Breast epithelium (tissue), 4 donors: ENCODE measurements around the gene RNU1-4. TPM values are rescaled to one million over a fixed set of nuclear protein-coding genes. Genes with fewer than 3 reads are reported as not detected.
"Not testable (repeated sequence)": the region's sequence is repeated elsewhere in the genome, so short reads cannot be mapped to it uniquely, and the experiment has no call there.

Experiments used
- DNase-seq, 2 donors: peaks; one replicate each; pipeline ENCODE4 v3.0.0-alpha.2; 2019; ENCODE audit warnings: low spot score in 2 of 2
- H3K27ac ChIP-seq, 2 donors: fragments of 200-600 bp; sonication (generic) in 1 of 2; one replicate each; pipeline ENCODE4 v1.5.1; 2016 to 2019; ENCODE audit warnings: mild to moderate bottlenecking in 1 of 2
- H3K27me3 ChIP-seq, 2 donors: fragments of 200-600 bp; sonication (generic) in 1 of 2; one replicate each; pipeline versions ENCODE4 v1.5.1 to v1.6.0; 2017 to 2019; ENCODE audit warnings: control low read depth in 1 of 2, mild to moderate bottlenecking in 1 of 2
- H3K36me3 ChIP-seq: fragments of 200-600 bp; one replicate; pipeline ENCODE4 v1.5.1; 2019
- H3K4me1 ChIP-seq, 2 donors: fragments of 200-600 bp; sonication (generic); one replicate each; pipeline ENCODE4 v1.5.1; 2016 to 2019; ENCODE audit warnings: control low read depth in 1 of 2
- H3K4me3 ChIP-seq, 3 donors: fragments of 200-600 bp; sonication (generic); 1 replicate in 2 of 3; 2 replicates in 1 of 3; pipeline ENCODE4 v1.5.1; 2016 to 2019; ENCODE audit warnings: mild to moderate bottlenecking in 3 of 3, moderate library complexity in 2 of 3
- H3K9me3 ChIP-seq, 2 donors: fragments of 200-600 bp; sonication (generic) in 1 of 2; one replicate each; pipeline ENCODE4 v1.5.1; 2016 to 2019; ENCODE audit warnings: control low read depth in 1 of 2
- intact Hi-C: fragments of 100-400 bp; cut with DNase I; formaldehyde crosslinking; loops from one replicate; pipeline ENCODE4 v1.15.1; 2023; ENCODE audit warnings: low total_unique reads
- total RNA-seq, 3 donors: library from RNA; depleted of rRNA; stranded (reverse); fragments of >200 nt; gene quantifications; one replicate each; pipeline ENCODE4 v1.1.0, GENCODE V29; 2016

RNU1-4 gene
- total RNA-seq, 3 donors from 2014 or later, result under 0.01 TPM

GRCh38 chr1:16759041-16759493, 18.8 kb downstream of the RNU1-4 start:
- H3K27ac ChIP-seq, H3K9me3 ChIP-seq, intact Hi-C loops, H3K4me3 ChIP-seq, H3K4me1 ChIP-seq, H3K36me3 ChIP-seq, H3K27me3 ChIP-seq: not testable (repeated sequence)
- peak in 1 of 2 donors; percentile 2 for DNase-seq

GRCh38 chr1:16759650-16760455, 19.5 kb downstream of the RNU1-4 start:
- H3K36me3 ChIP-seq, H3K27me3 ChIP-seq, H3K27ac ChIP-seq, DNase-seq, H3K4me3 ChIP-seq, H3K4me1 ChIP-seq, intact Hi-C loops, H3K9me3 ChIP-seq: not testable (repeated sequence)

DNA sequence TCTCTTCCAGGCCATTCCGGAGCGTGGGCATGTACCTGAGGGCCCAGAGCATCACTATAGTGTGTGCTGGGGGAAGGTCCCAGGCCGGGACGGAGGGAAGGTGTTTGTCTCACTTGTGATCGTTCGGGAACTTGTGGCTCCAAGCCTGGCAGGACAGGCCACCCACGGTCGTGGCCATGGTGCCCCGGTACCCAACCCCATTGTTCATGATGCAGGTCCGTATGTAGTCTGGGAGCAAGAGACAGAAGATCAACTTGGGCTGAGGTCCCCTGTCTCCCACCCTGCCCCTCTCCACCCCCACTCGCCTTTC, 20.1 kb downstream of the RNU1-4 start:
- DNase-seq, H3K9me3 ChIP-seq, H3K27me3 ChIP-seq, H3K4me1 ChIP-seq, H3K4me3 ChIP-seq, H3K27ac ChIP-seq, H3K36me3 ChIP-seq, intact Hi-C loops: not testable (repeated sequence)

DNA sequence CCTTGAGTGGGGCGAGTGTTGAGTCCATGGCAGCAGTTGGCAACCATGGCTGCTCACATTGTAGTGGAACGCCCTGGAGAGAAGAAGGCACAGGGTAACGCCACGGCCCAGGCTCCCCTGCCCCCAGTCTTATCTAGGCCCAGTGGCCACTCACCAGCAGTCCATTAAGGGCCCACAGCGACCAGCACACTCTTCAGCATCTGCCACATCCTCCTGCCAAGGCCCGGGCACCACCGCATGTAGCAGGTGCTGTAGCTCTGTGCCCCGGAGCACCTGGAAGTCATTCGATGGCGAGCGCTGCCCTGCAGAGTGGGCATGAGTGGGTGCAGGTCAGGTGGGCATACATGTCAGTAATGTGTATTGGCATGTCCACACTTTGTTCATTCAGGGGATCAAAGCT, 20.5 kb downstream of the RNU1-4 start:
- H3K4me3 ChIP-seq, DNase-seq, intact Hi-C loops, H3K27me3 ChIP-seq, H3K36me3 ChIP-seq, H3K9me3 ChIP-seq, H3K4me1 ChIP-seq, H3K27ac ChIP-seq: not testable (repeated sequence)

- H3K4me1 ChIP-seq, H3K9me3 ChIP-seq, intact Hi-C loops, H3K4me3 ChIP-seq, H3K36me3 ChIP-seq, H3K27me3 ChIP-seq: not testable (repeated sequence)
- peak in 1 of 2 donors; percentile 56 for DNase-seq
- peak overlapping the region; percentile 4 to 62 for H3K27ac ChIP-seq
Measured at GRCh38 chr1:16764248-16764819, 24.0 kb downstream of the RNU1-4 start.

- H3K27ac ChIP-seq, result peak overlapping the region; percentile 8 to 62
- intact Hi-C loops, H3K4me1 ChIP-seq, H3K36me3 ChIP-seq, H3K27me3 ChIP-seq, H3K9me3 ChIP-seq: not testable (repeated sequence)
- peak in 1 of 2 donors; percentile 73 for DNase-seq
- peak overlapping the region; percentile 17 to 44 (median 36) for H3K4me3 ChIP-seq
Measured at GRCh38 chr1:16764820-16765655, 24.7 kb downstream of the RNU1-4 start.

DNA sequence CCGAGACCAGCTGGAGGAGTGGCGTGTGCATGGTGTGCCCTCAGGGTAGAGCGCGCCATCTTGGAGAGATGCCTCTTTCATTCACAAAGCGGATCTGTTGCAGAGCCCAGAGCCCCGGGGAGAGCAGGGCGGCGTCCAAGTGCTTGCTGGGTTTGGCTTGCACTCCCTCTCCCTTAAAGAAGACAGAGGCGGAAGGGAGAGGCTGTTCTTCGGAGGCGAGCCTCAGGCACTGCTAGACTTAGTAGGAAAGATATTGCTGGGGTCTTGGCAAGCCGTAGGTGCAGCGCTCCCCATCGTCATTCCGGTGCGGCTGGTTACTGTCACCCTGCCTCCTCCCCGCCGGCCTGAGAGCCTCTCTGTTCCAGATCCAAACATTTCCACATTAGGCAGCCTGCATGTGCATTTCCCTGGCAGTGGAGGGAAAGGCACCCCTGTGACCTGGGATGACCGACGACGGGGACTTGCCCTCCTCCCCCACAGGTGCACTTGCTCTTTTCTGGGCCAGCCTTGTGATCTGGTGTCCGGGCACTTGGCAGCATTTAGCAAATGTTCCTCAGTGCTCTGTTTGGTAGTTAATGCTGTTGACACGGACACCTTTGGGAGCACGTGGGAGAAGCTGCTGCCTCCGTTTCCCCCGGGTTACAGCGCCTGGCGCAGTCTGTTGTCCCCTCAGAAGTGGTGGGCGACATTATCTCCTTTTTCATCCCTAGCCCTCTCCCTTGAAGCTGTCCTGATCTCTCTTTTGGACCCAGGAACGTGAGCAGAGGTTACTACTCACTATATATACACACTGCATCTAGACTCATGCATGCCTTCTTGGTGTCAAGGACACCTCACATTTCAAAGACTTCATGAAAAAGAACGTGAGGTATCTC, 25.7 kb downstream of the RNU1-4 start:
- Histone ChIP-seq H3K4me3 (peak overlapping the region; percentile 17 to 44 (median 36)), H3K27ac (peak overlapping the region in 1 of 2 donors; percentile 62)
- peak; percentile 76 to 90 for DNase-seq

GRCh38 chr1:16766689-16767256, 26.5 kb downstream of the RNU1-4 start:
- H3K4me3 ChIP-seq, H3K36me3 ChIP-seq, H3K27me3 ChIP-seq, intact Hi-C loops, H3K4me1 ChIP-seq, H3K27ac ChIP-seq, H3K9me3 ChIP-seq: not testable (repeated sequence)
- DNase-seq, result peak in 1 of 2 donors; percentile 12

More for the DNA sequence above, 25.7 kb downstream of the RNU1-4 start:
- H3K27me3 ChIP-seq, intact Hi-C loops, H3K4me1 ChIP-seq, H3K36me3 ChIP-seq, H3K9me3 ChIP-seq: not testable (repeated sequence)

DNA sequence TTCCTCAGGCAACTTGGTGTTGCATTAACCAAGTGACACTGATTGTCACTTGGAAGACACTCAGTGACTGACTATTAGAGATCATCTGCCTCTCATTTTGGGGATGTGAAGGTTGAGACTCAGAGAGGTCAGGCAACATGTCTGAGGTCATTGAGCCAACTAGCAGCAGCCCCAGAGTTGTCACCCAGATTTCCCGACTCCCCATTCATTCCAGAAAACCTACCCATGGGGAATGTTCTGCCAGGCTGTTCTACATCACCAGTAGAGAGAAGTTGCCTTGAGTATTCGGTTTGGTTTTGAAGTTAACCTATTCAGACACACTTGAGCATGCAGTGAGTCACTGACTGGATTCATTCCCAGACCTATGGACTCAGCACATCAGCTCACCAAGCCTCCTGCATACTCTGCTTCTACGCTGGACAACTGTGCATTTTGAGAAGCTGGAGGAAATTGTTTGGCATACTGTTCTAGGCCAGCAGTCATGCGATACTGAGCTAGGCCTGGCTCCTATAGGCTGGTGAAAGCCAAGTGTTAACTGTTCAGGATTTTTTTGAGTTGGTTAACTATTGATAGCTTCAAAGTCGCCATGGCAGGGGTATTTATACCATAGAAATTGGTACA, 29.9 kb downstream of the RNU1-4 start:
- H3K27me3 ChIP-seq, H3K9me3 ChIP-seq, H3K27ac ChIP-seq, intact Hi-C loops, H3K4me3 ChIP-seq, H3K4me1 ChIP-seq, H3K36me3 ChIP-seq: not testable (repeated sequence)
- peak in 1 of 2 donors; percentile 14 for DNase-seq

- H3K4me3 ChIP-seq, H3K36me3 ChIP-seq, H3K27ac ChIP-seq, H3K9me3 ChIP-seq, H3K27me3 ChIP-seq, intact Hi-C loops, H3K4me1 ChIP-seq: not testable (repeated sequence)
- DNase-seq, result peak in 1 of 2 donors; percentile 12
Measured at GRCh38 chr1:16770896-16771446, 30.7 kb downstream of the RNU1-4 start.

DNA sequence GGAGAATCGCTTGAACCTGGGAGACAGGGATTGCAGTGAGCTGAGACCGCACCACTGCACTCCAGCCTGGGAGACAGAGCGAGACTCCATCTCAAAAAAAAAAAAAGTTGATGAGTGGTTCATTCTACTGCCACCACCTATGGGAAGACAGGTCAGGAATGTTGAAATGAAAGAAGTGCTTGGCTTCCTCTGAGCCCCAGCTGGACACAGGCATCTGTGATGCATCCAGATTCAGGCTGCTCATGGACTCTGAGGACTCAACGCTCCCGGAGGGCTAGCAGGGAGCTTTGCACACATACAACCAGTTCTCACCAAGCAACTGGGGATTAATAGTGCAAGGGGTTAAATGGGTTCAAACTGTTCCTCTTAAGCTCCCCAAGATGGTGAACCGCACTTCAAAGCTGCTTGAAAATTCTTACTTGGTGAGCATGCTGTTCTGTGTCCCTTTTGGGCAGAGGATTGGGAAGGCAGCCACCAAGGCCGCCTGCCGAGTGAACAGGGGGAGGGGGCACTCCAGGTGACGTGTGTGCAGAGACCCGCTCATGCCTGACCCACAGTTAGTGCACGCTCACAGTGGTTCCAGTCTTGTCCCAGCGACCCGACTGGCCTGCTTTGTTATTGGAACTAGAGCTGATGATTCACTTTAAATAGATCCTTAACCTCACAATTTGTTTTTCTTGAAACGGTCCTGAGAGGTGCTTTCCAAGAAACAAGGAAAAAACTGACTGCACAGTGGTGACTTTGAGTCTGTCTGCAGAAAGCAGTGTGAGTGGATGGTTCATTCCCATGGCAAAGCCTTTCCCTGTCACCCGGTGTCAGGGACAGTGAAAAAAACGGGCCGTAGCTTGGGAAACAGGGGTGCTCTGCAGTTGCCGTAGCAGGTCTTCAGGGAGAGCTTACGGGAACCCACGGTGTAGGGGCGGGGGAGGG, 32.2 kb downstream of the RNU1-4 start:
- H3K4me1 ChIP-seq, intact Hi-C loops, H3K27ac ChIP-seq, H3K4me3 ChIP-seq, H3K9me3 ChIP-seq, H3K27me3 ChIP-seq, H3K36me3 ChIP-seq: not testable (repeated sequence)
- peak in 1 of 2 donors; percentile 44 for DNase-seq
